ENCODE results near the gene TMEM132C. TPM values are rescaled to one million over a fixed set of nuclear protein-coding genes. Genes with fewer than 3 reads are reported as not detected.

TMEM132C gene
- total and polyA plus RNA-seq, 2 of the 8 experiments (the other 6 are each of a cell fraction or from before 2014, with no cell fraction given) = 0.23 to 0.76 TPM

- H3K9me3 ChIP-seq (ENCODE audit: insufficient read depth in 2 of 2, low read depth in 1 of 2, low read length in 1 of 2) = peaks cover 0 to 5% of the 10 kb centered on the region in 2 experiments; a peak in 1 of 4 replicates
- no peak overlapping the region for H4K91ac ChIP-seq (replicated peaks; ENCODE audit: insufficient read length, low read length)
- H3K4me2 ChIP-seq (ENCODE audit: insufficient read depth in 1 of 2, low read depth in 2 of 2, low read length in 2 of 2) = peak overlapping the region in 1 of 2 experiments; percentile 17; a peak in 2 of 4 replicates
- H3K56ac ChIP-seq (replicated peaks; ENCODE audit: insufficient read length, low read depth, low read length) = no peak overlapping the region
- H2BK120ac ChIP-seq (replicated peaks; ENCODE audit: low read depth, low read length) = no peak overlapping the region
- no peak overlapping the region for H3K23ac ChIP-seq (ENCODE audit: insufficient read length)
- H4K5ac ChIP-seq (ENCODE audit: insufficient read length, low read depth, low read length) = no peak overlapping the region
- no peak overlapping the region for H3K4ac ChIP-seq (replicated peaks; ENCODE audit: insufficient read length, low read depth, low read length)
- peaks cover 0 to 9% (median 3%) of the 10 kb centered on the region in 4 experiments; a peak in 3 of 7 replicates for H3K4me1 ChIP-seq (replicated peaks in 1 of 4; ENCODE audit: control insufficient read depth in 3 of 4, insufficient read depth in 4 of 4, low read length in 3 of 4)
- H4K20me1 ChIP-seq (replicated peaks in 1 of 2; ENCODE audit: control insufficient read depth in 1 of 2, insufficient read depth in 2 of 2, low read length in 2 of 2) = no peaks in the 10 kb centered on the region
- no peak for DNase-seq (ENCODE audit: low read depth in 1 of 2, low spot score in 2 of 2)
- ChIA-PET POLR2A (ENCODE audit: partially characterized antibody) (no interaction called here), CTCF (ENCODE audit: partially characterized antibody) (interaction anchor here (0.5 to 1.9 kb wide), 6 partner anchors 9 to 147 kb away, joined by 3 to 8 read pairs (median 4); no protein-coding TSS in a partner anchor)
- H3K4me3 ChIP-seq (ENCODE audit: extremely low read depth in 1 of 4, insufficient read depth in 2 of 4, low read depth in 3 of 4, low read length in 4 of 4) = no peak overlapping the region; a peak in 1 of 8 replicates
- peak overlapping the region; percentile 99 for H2AFZ ChIP-seq (ENCODE audit: low read length)
- H3K79me2 ChIP-seq (ENCODE audit: control insufficient read depth in 1 of 2, insufficient read depth in 2 of 2, low read length in 2 of 2) = no peaks in the 10 kb centered on the region
- no peak overlapping the region for H2BK20ac ChIP-seq (ENCODE audit: low read length)
- H2BK12ac ChIP-seq (ENCODE audit: low read depth, low read length) = 0 out of 2 replicates have a peak overlapping the region, but pooled peaks have one; percentile 27
- H3K27me3 ChIP-seq (replicated peaks in 1 of 4; ENCODE audit: control insufficient read depth in 3 of 4, extremely low read depth in 1 of 4, insufficient read depth in 3 of 4, low read length in 3 of 4) = no peaks in the 10 kb centered on the region
- H3K18ac ChIP-seq (ENCODE audit: extremely low read depth, low read length) = no peak overlapping the region
- no peak overlapping the region for H2BK15ac ChIP-seq (ENCODE audit: low read length)
- H3K27ac ChIP-seq (ENCODE audit: low read depth, low read length) = no peak overlapping the region
- no peaks in the 10 kb centered on the region for H3K36me3 ChIP-seq (ENCODE audit: control insufficient read depth in 2 of 4, insufficient read depth in 4 of 4, low read length in 3 of 4)
- no peak overlapping the region for H3K9ac ChIP-seq (replicated peaks in 1 of 4; ENCODE audit: extremely low read depth in 1 of 4, low read depth in 3 of 4, low read length in 3 of 4)
- no peak overlapping the region for H2BK5ac ChIP-seq (ENCODE audit: low read depth, low read length)
- no peaks in the 10 kb centered on the region for H3K79me1 ChIP-seq (ENCODE audit: low read depth, low read length)
- peak; percentile 28 for FAIRE-seq
- H3K14ac ChIP-seq (ENCODE audit: insufficient read length) = no peak overlapping the region
- 46% methylated on average over 8 of the region's 8 CpGs; no CpG with 5 or more reads in 1 of the 2 experiments for WGBS, 2 experiments (ENCODE audit: extremely low coverage in 1 of 2, insufficient coverage in 1 of 2, insufficient read length in 1 of 2, insufficient replicate concordance in 2 of 2, low coverage in 1 of 2, low lambda C conversion rate in 2 of 2, missing lambda C conversion rate in 1 of 2)
- H2AK5ac ChIP-seq (ENCODE audit: low read depth, low read length) = no peak overlapping the region
- no peak overlapping the region for H4K8ac ChIP-seq (ENCODE audit: extremely low read depth, insufficient read depth, low read length)
- H3K23me2 ChIP-seq (ENCODE audit: low read depth, low read length) = no peaks in the 10 kb centered on the region
- no peak for TF ChIP-seq CTBP2 (IDR thresholded peaks at IDR 0.05; ENCODE audit: borderline replicate concordance, insufficient read depth, insufficient read length, low read length)
- TF ChIP-seq EGR1 (IDR thresholded peaks at IDR 0.05; ENCODE audit: borderline replicate concordance, low read depth, low read length) = no peak
- no peak for TF ChIP-seq HDAC6 (IDR thresholded peaks at IDR 0.05; ENCODE audit: low read depth, low read length)
Observed at GRCh38 chr12:128619263-128619662, 352.3 kb downstream of the TMEM132C start.
